Transverse colon (tissue), 4 donors: ENCODE data around the gene CISH. TPM values are rescaled to one million over a fixed set of nuclear protein-coding genes. Genes with fewer than 3 reads are reported as not detected.

Experiments used
- DNase-seq: peaks from one replicate; pipeline ENCODE4 v3.0.0-alpha.2; 2019
- H3K27ac ChIP-seq, 4 donors: fragments of 200-600 bp; sonication (generic); 2 replicates each; pipeline ENCODE4 v1.5.1; 2016 to 2018; ENCODE audit warnings: inconsistent platforms in 4 of 4
- H3K27me3 ChIP-seq: fragments of 200-600 bp; sonication (generic); 2 replicates; pipeline ENCODE4 v1.5.1; 2017; ENCODE audit warnings: inconsistent platforms
- H3K36me3 ChIP-seq, 4 donors: fragments of 200-600 bp; sonication (generic); 2 replicates each; pipeline ENCODE4 v1.5.1; 2017 to 2019; ENCODE audit warnings: inconsistent platforms in 4 of 4
- H3K4me1 ChIP-seq, 4 donors: fragments of 200-600 bp; sonication (generic); 2 replicates each; pipeline ENCODE4 v1.5.1; 2017 to 2020; ENCODE audit warnings: inconsistent platforms in 4 of 4
- H3K4me3 ChIP-seq, 4 donors: fragments of 200-600 bp; sonication (generic); 1 replicate in 1 of 4; 2 replicates in 3 of 4; pipeline versions ENCODE4 v1.5.1 to v1.6.1; 2017 to 2019; ENCODE audit warnings: inconsistent platforms in 4 of 4
- H3K9me3 ChIP-seq, 2 donors: fragments of 200-600 bp; sonication (generic); 2 replicates each; pipeline ENCODE4 v1.5.1; 2017 to 2019; ENCODE audit warnings: inconsistent platforms in 2 of 2
- EP300 ChIP-seq: sonication (generic); formaldehyde crosslinking; IDR thresholded peaks from one replicate; pipeline ENCODE4 v1.6.1; 2017; ENCODE audit warnings: antibody characterized with exemption, low read depth
- POLR2A ChIP-seq: fragments of 450-650 bp; IDR thresholded peaks from one replicate; pipeline ENCODE4 v1.6.1; 2016; ENCODE audit warnings: antibody characterized with exemption, mild to moderate bottlenecking, moderate library complexity
- POLR2AphosphoS5 ChIP-seq, 3 donors: sonication (generic); formaldehyde crosslinking; IDR thresholded peaks; one replicate each; pipeline ENCODE4 v1.6.1; 2016; ENCODE audit warnings: antibody characterized with exemption in 3 of 3
- WGBS, 2 donors: methylation state at CpG; one replicate each; pipeline ENCODE4 v1.1.5; 2018; ENCODE audit warnings: low coverage in 1 of 2; 5-methylcytosine and 5-hydroxymethylcytosine counted together
- in situ Hi-C, 4 donors: fragments of 200-750 bp; cut with MboI; loops; one replicate each; pipeline versions ENCODE4 v1.15.0 to v1.15.1; 2017; ENCODE audit warnings: low sequenced_read_pairs in 3 of 4, low pct_ligation_motif_present in 1 of 4, low pct_unique_long_range_greater_than_20kb in 1 of 4
- intact Hi-C: fragments of 100-400 bp; cut with DNase I; formaldehyde crosslinking; loops from one replicate; pipeline ENCODE4 v1.15.1; 2023; ENCODE audit warnings: low total_unique reads
- total RNA-seq, 4 donors: library from RNA; depleted of rRNA; stranded (reverse); fragments of >200 nt; gene quantifications; one replicate each; pipeline ENCODE4 v1.1.0, GENCODE V29; 2016
- TF ChIP-seq, protein P1 (sequence below), 5 experiments: fragments of 200-600 bp in 3 of 5; fragments of 450-650 bp in 2 of 5; sonication (generic) in 3 of 5; IDR thresholded peaks; 1 replicate in 2 of 5; 2 replicates in 3 of 5; pipeline ENCODE4 v1.5.1; 2016 to 2017; ENCODE audit warnings: antibody characterized with exemption in 5 of 5, inconsistent platforms in 3 of 5, mild to moderate bottlenecking in 2 of 5, moderate library complexity in 1 of 5

The CISH gene
- total RNA-seq, 4 donors from 2014 or later, result 3.0 to 15.9 (median 9.2) TPM

DNA sequence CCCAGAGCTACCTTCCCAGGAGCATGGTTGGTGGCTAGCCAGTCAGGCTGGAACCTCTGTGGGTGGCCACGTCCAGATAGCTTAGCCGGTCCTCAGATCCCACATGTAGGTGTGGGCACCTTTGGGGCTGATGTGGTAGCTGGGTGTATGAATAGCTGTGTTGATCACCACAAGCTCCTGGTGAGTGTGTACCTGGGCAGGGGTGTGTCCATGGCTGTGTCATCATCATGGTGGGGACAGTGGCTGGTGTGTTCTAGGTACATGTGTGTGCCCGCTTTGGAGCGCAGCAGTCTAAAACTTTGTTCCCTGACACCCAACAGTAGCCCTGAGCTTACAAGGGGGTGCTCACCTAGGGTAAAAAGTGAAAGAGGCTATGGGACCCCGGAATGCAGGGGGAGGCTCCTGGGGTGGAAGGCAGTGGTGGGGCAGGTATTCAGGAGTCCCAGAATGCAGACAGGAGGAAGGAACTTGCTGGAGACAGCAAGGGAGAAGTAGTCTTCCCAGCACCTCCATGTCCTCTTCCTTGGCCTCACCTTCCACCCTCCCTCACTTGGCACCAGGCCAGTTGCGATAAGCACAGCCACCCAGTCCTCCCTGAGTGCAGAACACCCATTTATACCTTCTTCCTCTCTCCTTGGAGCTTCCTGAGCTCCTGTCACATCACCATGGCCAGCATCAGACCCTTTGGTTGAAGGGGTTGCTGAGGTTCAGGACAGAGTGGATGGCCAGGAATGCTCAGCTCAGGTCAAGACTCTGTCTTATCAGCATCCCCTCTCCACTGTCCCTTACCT, 1.2 kb downstream of the CISH start:
- no peak for TF ChIP-seq EP300
- TF ChIP-seq POLR2AphosphoS5 (IDR thresholded peaks at IDR 0.05), result peak in 2 of 3 donors; percentile 28 to 46
- H3K4me1 ChIP-seq, result peaks cover 13 to 70% (median 42%) of the 10 kb centered on the region in 4 donors
- intact Hi-C loops, result no loop called here

DNA sequence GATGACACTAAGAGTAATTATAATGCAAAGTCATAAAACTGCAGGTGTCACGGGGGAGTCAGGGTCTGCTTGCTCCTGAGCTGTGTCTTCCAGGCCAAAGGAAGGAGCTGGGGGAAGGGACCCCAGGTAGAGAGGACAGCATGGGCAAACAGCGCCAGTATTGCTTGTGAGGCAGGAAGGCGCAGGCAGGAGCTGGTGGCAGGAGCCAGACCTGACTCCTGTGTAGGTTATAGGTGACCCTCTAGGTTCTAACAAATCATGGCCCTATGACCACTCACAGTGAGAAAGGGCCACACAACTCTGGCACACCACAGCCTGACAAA, 1.9 kb downstream of the CISH start:
- no peaks in the 10 kb centered on the region for H3K9me3 ChIP-seq
- peak overlapping the region; percentile 92 to 96 (median 94) for H3K27ac ChIP-seq
- intact Hi-C loops, result no loop called here
- no peaks in the 10 kb centered on the region for H3K27me3 ChIP-seq
- WGBS, 2 donors, result 47 to 86% methylated on average over 2 to 3 of the region's 3 CpGs
- peaks cover 13 to 71% (median 43%) of the 10 kb centered on the region in 4 donors for H3K4me1 ChIP-seq
- peaks cover 0 to 7% (median 0%) of the 10 kb centered on the region in 4 donors for H3K36me3 ChIP-seq
- DNase-seq, result no peak
- in situ Hi-C loops, result loop anchor here in 3 of 4 donors (5.0 to 25.0 kb wide), 3 partner anchors 32 to 778 kb away; partner anchors contain the start of genes MANF (in 2 of the 3) and RBM15B (in 2 of the 3)
- peak overlapping the region in 1 of 4 donors; percentile 75 for H3K4me3 ChIP-seq
- TF ChIP-seq POLR2A (no peak), EP300 (no peak), POLR2AphosphoS5 (IDR thresholded peaks at IDR 0.05) (no peak)
- TF ChIP-seq, protein P1, sequence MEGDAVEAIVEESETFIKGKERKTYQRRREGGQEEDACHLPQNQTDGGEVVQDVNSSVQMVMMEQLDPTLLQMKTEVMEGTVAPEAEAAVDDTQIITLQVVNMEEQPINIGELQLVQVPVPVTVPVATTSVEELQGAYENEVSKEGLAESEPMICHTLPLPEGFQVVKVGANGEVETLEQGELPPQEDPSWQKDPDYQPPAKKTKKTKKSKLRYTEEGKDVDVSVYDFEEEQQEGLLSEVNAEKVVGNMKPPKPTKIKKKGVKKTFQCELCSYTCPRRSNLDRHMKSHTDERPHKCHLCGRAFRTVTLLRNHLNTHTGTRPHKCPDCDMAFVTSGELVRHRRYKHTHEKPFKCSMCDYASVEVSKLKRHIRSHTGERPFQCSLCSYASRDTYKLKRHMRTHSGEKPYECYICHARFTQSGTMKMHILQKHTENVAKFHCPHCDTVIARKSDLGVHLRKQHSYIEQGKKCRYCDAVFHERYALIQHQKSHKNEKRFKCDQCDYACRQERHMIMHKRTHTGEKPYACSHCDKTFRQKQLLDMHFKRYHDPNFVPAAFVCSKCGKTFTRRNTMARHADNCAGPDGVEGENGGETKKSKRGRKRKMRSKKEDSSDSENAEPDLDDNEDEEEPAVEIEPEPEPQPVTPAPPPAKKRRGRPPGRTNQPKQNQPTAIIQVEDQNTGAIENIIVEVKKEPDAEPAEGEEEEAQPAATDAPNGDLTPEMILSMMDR (IDR thresholded peaks at IDR 0.05), result no peak

More for the DNA sequence above, 1.2 kb downstream of the CISH start:
- in situ Hi-C loops, result loop anchor here in 3 of 4 donors (5.0 to 25.0 kb wide), 3 partner anchors 33 to 777 kb away; partner anchors contain the start of genes MANF (in 2 of the 3) and RBM15B (in 2 of the 3)
- Histone ChIP-seq H3K9me3 (no peaks in the 10 kb centered on the region), H3K36me3 (peaks cover 0 to 7% (median 0%) of the 10 kb centered on the region in 4 donors), H3K4me3 (peak overlapping the region; percentile 61 to 75 (median 74)), H3K27me3 (no peaks in the 10 kb centered on the region), H3K27ac (peak overlapping the region; percentile 92 to 96 (median 94))
- whole genome bisulfite sequencing, 2 donors, result 57% methylated on average over 6 of the region's 6 CpGs; no CpG with 5 or more reads in 1 of the 2 donors
- peak; percentile 86 for DNase-seq

DNA sequence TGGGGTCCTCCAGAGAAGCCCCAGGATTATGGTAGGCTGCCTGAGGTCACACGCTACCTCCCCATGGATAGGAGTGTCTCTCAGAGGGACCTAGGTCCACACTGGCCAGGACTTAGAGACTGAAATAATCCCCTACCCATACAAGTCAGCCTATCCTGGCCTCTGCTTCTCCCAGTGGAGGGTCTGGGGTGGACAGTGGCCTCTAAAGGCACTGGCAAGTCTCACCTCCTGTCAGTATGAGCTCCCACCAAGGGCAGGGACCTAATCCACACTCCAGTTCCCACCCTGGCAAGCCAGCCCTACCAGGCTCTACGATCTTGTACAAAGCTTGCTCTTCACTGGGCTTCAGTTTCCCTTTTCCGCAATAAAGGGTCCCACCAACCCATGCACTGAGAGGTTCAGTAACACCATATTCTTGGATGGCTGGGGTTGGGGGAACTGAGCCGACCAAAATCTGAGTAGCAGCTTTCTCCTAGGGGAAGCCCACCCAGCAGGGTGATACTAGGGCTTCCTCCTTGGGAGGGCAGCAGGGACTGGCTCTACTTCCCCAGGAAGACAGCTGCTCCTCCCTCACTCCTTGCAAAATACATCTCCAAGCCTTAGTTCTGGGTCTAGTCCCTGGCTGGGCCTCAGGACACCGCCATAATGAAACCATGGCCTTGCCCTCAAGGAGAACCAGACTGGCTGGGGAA, 2.4 kb downstream of the CISH start:
- Histone ChIP-seq H3K27me3 (no peaks in the 10 kb centered on the region), H3K36me3 (peaks cover 0 to 7% (median 0%) of the 10 kb centered on the region in 4 donors), H3K27ac (peak overlapping the region; percentile 92 to 96 (median 94)), H3K9me3 (no peaks in the 10 kb centered on the region), H3K4me1 (peaks cover 13 to 76% (median 45%) of the 10 kb centered on the region in 4 donors), H3K4me3 (peak overlapping the region in 1 of 4 donors; percentile 75)
- no peak for DNase-seq
- TF ChIP-seq, protein P1 (IDR thresholded peaks at IDR 0.05), result no peak
- TF ChIP-seq EP300, result no peak
- TF ChIP-seq POLR2AphosphoS5 (IDR thresholded peaks at IDR 0.05), result no peak
- TF ChIP-seq POLR2A, result no peak
- in situ Hi-C loops (loop anchor here in 2 of 4 donors (25.0 kb wide), 1 partner anchor 778 kb away; the partner anchor contains the start of genes MANF (in 2 of the 2) and RBM15B (in 2 of the 2)), intact Hi-C loops (no loop called here)
- 83% methylated on average over 5 of the region's 5 CpGs; no CpG with 5 or more reads in 1 of the 2 donors for WGBS, 2 donors

DNA sequence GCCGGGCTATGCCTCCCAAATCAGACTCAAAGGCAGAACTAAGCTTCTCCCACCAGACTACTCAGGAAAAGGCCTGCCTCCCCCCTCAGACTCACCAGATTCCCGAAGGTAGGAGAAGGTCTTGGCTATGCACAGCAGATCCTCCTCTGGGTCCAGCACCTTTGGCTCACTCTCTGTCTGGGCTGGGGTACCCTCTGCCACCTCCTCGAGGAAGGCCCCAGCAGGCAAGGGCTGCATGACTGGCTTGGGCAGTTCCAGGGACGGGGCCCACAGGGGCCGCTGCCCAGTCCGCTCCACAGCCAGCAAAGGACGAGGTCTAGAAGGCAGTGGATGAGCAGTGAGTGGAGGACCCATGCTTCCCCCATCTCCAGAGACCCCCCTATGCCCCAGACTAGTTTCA, 3.3 kb downstream of the CISH start:
- no peaks in the 10 kb centered on the region for H3K9me3 ChIP-seq
- TF ChIP-seq POLR2AphosphoS5 (IDR thresholded peaks at IDR 0.05) (no peak), EP300 (no peak), POLR2A (no peak)
- TF ChIP-seq, protein P1 (IDR thresholded peaks at IDR 0.05), result no peak
- intact Hi-C loops (no loop called here), in situ Hi-C loops (loop anchor here in 2 of 4 donors (25.0 kb wide), 1 partner anchor 779 kb away; the partner anchor contains the start of genes MANF (in 2 of the 2) and RBM15B (in 2 of the 2))
- H3K36me3 ChIP-seq, result peaks cover 0 to 7% (median 0%) of the 10 kb centered on the region in 4 donors
- no peak for DNase-seq
- H3K4me3 ChIP-seq, result no peak overlapping the region
- WGBS, 2 donors, result 81% methylated on average over 7 of the region's 7 CpGs; no CpG with 5 or more reads in 1 of the 2 donors
- H3K4me1 ChIP-seq, result peaks cover 13 to 76% (median 49%) of the 10 kb centered on the region in 4 donors
- H3K27me3 ChIP-seq, result no peaks in the 10 kb centered on the region
- H3K27ac ChIP-seq, result no peak overlapping the region
